Activated naive CD4-positive, alpha-beta T cell treated with anti-CD3 and anti-CD28 coated beads, Interleukin-2, amount 50 U/mL, for 24 hours (primary cell): ENCODE measurements around the gene ZNF664.

Experiments used
- H3K27ac Mint-ChIP-seq: one replicate; pipeline ENCODE4 v1.8.0; 2021; ENCODE audit warnings: mild to moderate bottlenecking, mixed read lengths
- H3K27me3 Mint-ChIP-seq: one replicate; pipeline ENCODE4 v1.8.0; 2021; ENCODE audit warnings: mixed read lengths
- H3K36me3 Mint-ChIP-seq: one replicate; pipeline ENCODE4 v1.8.0; 2021; ENCODE audit warnings: mixed read lengths
- H3K4me1 Mint-ChIP-seq: one replicate; pipeline ENCODE4 v1.8.0; 2021; ENCODE audit warnings: mixed read lengths
- H3K4me3 Mint-ChIP-seq: one replicate; pipeline ENCODE4 v1.8.0; 2021; ENCODE audit warnings: mild to moderate bottlenecking, mixed read lengths
- H3K9me3 Mint-ChIP-seq: one replicate; pipeline ENCODE4 v1.8.0; 2021; ENCODE audit warnings: mixed read lengths

ZNF664 gene

DNA sequence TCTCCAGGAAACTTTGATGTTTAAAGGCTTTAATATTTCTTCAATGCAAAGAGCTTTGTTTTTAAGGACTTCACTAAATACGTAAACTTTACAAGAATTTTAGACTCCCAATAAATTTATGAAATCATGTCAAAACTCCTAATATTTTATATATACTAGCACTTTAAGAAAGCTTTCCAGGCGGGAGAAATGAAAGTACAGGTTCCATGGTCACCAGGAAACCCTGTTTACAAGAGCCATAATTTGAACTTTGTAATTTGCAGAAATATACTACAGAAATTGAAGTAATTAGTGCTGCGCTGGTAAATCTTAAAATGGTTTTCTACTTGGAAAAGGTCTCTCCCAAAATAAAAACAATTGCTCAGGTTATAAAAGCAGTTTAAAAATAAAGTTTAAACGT lies 9.2 kb upstream of the ZNF664 start:
- Mint-ChIP-seq H3K27me3 (no peaks in the 10 kb centered on the region), H3K9me3 (no peaks in the 10 kb centered on the region), H3K4me1 (peaks cover 20% of the 10 kb centered on the region), H3K27ac (no peak overlapping the region), H3K36me3 (peaks cover 1% of the 10 kb centered on the region), H3K4me3 (no peak overlapping the region)

GRCh38 chr12:123965382-123965781 lies 7.6 kb upstream of the ZNF664 start:
- H3K4me1 Mint-ChIP-seq, result peaks cover 34% of the 10 kb centered on the region
- H3K9me3 Mint-ChIP-seq, result no peaks in the 10 kb centered on the region
- peaks cover 1% of the 10 kb centered on the region for H3K36me3 Mint-ChIP-seq
- no peak overlapping the region for H3K4me3 Mint-ChIP-seq
- H3K27me3 Mint-ChIP-seq, result no peaks in the 10 kb centered on the region
- H3K27ac Mint-ChIP-seq, result no peak overlapping the region

- Mint-ChIP-seq H3K27me3 (no peaks in the 10 kb centered on the region), H3K9me3 (no peaks in the 10 kb centered on the region), H3K27ac (no peak overlapping the region)
Observed at GRCh38 chr12:123966596-123966995, 6.4 kb upstream of the ZNF664 start.

DNA sequence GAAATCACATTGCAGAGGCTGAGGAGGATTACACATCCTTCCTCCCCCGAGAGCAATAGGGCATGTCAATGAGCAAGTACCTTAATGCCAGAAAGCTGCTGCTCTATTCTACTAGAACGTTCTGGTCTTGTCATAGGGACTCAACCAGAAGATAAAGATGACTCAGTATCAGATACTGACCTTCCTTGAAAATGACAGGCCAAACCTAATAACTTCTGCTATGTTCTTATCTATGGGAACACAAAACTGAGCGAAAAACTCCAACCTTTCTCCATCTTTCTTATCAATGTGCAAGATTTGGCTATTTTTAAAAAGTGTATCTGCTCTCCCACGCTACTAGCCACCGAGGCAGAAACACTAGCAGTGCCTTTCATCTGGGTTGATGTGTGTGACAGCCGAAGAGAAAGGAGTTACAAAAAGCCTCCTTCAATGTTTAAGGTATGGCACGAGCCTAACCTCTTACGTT lies 5.9 kb upstream of the ZNF664 start:
- Mint-ChIP-seq H3K27ac (no peak overlapping the region), H3K9me3 (no peaks in the 10 kb centered on the region), H3K27me3 (no peaks in the 10 kb centered on the region), H3K36me3 (peaks cover 1% of the 10 kb centered on the region), H3K4me1 (peaks cover 44% of the 10 kb centered on the region), H3K4me3 (no peak overlapping the region)

More at GRCh38 chr12:123966596-123966995, 6.4 kb upstream of the ZNF664 start:
- peaks cover 1% of the 10 kb centered on the region for H3K36me3 Mint-ChIP-seq
- H3K4me3 Mint-ChIP-seq, result no peak overlapping the region
- H3K4me1 Mint-ChIP-seq, result peaks cover 46% of the 10 kb centered on the region

- Mint-ChIP-seq H3K27me3 (no peaks in the 10 kb centered on the region), H3K4me3 (peak overlapping the region; percentile 93), H3K9me3 (no peaks in the 10 kb centered on the region), H3K36me3 (peaks cover 9% of the 10 kb centered on the region), H3K27ac (peak overlapping the region; percentile 84), H3K4me1 (peaks cover 60% of the 10 kb centered on the region)
Observed at GRCh38 chr12:123971449-123971769, 1.6 kb upstream of the ZNF664 start.

GRCh38 chr12:123971770-123972456 lies 1.1 kb upstream of the ZNF664 start:
- Mint-ChIP-seq H3K27ac (peak overlapping the region; percentile 84), H3K4me3 (peak overlapping the region; percentile 93), H3K4me1 (peaks cover 61% of the 10 kb centered on the region), H3K27me3 (no peaks in the 10 kb centered on the region), H3K36me3 (peaks cover 10% of the 10 kb centered on the region), H3K9me3 (no peaks in the 10 kb centered on the region)

DNA sequence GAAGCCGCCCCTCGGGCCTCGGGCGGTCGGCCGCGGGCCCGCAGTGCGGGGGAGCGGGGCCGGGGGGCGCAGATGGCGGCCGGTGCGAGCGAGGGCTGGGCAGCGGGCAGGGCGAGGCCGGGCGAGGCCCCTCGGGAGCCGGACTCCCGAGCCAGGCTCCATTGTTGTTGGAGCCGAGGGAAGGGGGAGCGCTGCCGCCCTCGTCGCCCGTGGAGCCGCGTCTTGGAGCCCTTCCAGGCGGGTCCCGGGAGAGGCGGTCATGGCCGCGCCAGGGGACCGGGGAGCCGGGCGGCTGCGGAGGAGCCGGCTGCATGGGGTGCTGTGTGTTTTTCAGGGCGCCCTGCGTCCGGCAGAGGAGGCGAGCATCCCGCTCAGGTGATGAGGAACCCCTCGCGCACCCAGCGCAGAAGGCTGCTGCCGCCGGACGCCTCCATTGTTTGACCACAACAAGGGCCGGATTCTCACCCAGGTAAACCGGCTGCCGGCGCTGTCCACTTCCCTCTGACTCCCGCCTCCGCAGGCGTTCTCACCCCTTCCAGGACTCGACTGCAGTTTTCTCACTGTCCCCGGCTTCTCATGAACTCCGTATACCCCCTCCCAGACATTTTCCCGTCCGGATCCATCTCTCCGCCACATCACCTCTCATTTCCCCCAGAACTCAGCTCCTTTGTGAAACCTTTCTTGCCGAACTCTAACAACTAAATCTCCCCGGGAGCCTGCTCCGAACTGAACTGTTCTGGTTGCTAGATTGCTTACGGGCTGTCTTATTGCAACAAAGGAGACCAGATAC lies 732 bp downstream of the ZNF664 start:
- Mint-ChIP-seq H3K27me3 (no peaks in the 10 kb centered on the region), H3K4me1 (peaks cover 57% of the 10 kb centered on the region), H3K36me3 (peaks cover 9% of the 10 kb centered on the region), H3K27ac (peak overlapping the region; percentile 85), H3K4me3 (peak overlapping the region; percentile 90), H3K9me3 (no peaks in the 10 kb centered on the region)

- H3K27ac Mint-ChIP-seq, result no peak overlapping the region
- H3K4me3 Mint-ChIP-seq, result no peak overlapping the region
- peaks cover 10% of the 10 kb centered on the region for H3K36me3 Mint-ChIP-seq
- H3K9me3 Mint-ChIP-seq, result no peaks in the 10 kb centered on the region
- H3K27me3 Mint-ChIP-seq, result no peaks in the 10 kb centered on the region
- peaks cover 43% of the 10 kb centered on the region for H3K4me1 Mint-ChIP-seq
Observed at GRCh38 chr12:123976227-123976826, 3.3 kb downstream of the ZNF664 start.

DNA sequence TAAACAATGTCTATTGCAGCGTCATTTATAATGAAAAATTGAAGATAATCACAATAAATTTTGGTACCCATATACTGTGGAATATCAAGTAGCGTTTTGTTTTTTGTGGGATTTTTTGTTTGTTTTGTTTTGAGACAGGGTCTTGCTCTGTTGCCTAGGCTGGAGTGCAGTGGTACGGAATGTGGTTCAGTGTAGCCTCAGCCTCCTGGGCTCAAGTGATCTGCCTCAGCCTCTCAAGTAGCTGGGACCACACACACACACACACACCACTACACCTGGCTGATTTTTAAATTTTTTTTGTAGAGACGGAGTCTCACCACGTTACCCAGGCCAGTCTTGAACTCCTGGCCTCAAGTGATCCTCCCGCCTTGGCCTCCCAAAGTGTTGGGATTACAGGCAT lies 6.6 kb downstream of the ZNF664 start:
- no peak overlapping the region for H3K27ac Mint-ChIP-seq
- no peaks in the 10 kb centered on the region for H3K27me3 Mint-ChIP-seq
- H3K9me3 Mint-ChIP-seq, result no peaks in the 10 kb centered on the region
- peaks cover 12% of the 10 kb centered on the region for H3K36me3 Mint-ChIP-seq
- H3K4me1 Mint-ChIP-seq, result peaks cover 38% of the 10 kb centered on the region
- H3K4me3 Mint-ChIP-seq, result no peak overlapping the region

GRCh38 chr12:123982269-123982668 lies 9.3 kb downstream of the ZNF664 start:
- no peaks in the 10 kb centered on the region for H3K27me3 Mint-ChIP-seq
- peaks cover 31% of the 10 kb centered on the region for H3K4me1 Mint-ChIP-seq
- H3K36me3 Mint-ChIP-seq, result peaks cover 3% of the 10 kb centered on the region
- H3K9me3 Mint-ChIP-seq, result no peaks in the 10 kb centered on the region
- H3K27ac Mint-ChIP-seq, result no peak overlapping the region
- no peak overlapping the region for H3K4me3 Mint-ChIP-seq

- H3K4me3 Mint-ChIP-seq, result no peak overlapping the region
- H3K4me1 Mint-ChIP-seq, result peaks cover 32% of the 10 kb centered on the region
- no peaks in the 10 kb centered on the region for H3K27me3 Mint-ChIP-seq
- peak overlapping the region; percentile 91 for H3K27ac Mint-ChIP-seq
- no peaks in the 10 kb centered on the region for H3K9me3 Mint-ChIP-seq
- peaks cover 11% of the 10 kb centered on the region for H3K36me3 Mint-ChIP-seq
Observed at GRCh38 chr12:123983822-123984485, 10.9 kb downstream of the ZNF664 start.

DNA sequence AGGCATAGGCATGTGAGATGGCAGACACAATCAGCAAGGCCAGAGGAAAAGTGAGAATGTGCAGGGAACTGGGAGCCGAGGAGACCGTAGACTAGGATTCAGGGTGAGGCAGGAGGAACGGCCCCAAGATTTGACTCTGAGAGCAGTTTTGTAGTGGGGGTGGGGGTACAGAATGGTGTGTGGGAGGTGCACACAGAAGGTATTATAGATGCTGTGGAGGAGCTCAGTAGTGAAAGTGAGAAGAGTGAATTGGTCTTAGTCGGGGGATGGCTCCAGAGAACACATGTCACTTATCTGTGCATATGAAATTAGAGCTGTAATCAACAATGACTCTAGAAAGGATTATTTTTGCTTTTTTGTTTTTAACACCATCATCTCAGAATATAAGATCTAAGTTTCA lies 11.9 kb downstream of the ZNF664 start:
- H3K36me3 Mint-ChIP-seq, result peaks cover 11% of the 10 kb centered on the region
- H3K4me1 Mint-ChIP-seq, result peaks cover 29% of the 10 kb centered on the region
- no peaks in the 10 kb centered on the region for H3K27me3 Mint-ChIP-seq
- H3K9me3 Mint-ChIP-seq, result no peaks in the 10 kb centered on the region
- H3K4me3 Mint-ChIP-seq, result no peak overlapping the region
- no peak overlapping the region for H3K27ac Mint-ChIP-seq

GRCh38 chr12:123986374-123986965 lies 13.5 kb downstream of the ZNF664 start:
- H3K9me3 Mint-ChIP-seq, result no peaks in the 10 kb centered on the region
- H3K36me3 Mint-ChIP-seq, result peaks cover 14% of the 10 kb centered on the region
- H3K27me3 Mint-ChIP-seq, result no peaks in the 10 kb centered on the region
- peaks cover 34% of the 10 kb centered on the region for H3K4me1 Mint-ChIP-seq
- no peak overlapping the region for H3K4me3 Mint-ChIP-seq
- no peak overlapping the region for H3K27ac Mint-ChIP-seq

- Mint-ChIP-seq H3K4me1 (peaks cover 38% of the 10 kb centered on the region), H3K27me3 (no peaks in the 10 kb centered on the region), H3K4me3 (no peak overlapping the region), H3K27ac (no peak overlapping the region), H3K36me3 (peaks cover 17% of the 10 kb centered on the region), H3K9me3 (no peaks in the 10 kb centered on the region)
Observed at GRCh38 chr12:123987022-123987421, 14.0 kb downstream of the ZNF664 start.

DNA sequence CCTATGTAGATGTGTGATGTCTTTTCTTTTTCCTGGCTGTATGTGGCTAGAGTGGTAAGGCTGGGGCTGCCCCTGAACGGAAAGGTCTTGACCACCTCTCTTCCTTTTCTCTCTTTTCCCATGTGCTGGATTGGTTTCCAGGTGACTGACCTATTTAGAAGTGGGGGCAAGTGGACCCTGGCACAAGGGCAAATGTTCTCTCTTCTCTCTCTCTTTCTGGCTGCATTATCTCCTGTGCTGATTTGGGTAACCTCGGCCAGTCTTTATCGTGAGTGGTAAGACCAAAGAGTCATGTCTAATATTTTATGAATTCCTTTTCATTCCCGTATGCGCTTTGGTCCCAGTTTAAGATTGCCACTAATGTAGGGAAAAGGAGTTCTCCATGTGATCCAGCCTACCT lies 16.2 kb downstream of the ZNF664 start:
- Mint-ChIP-seq H3K36me3 (peaks cover 19% of the 10 kb centered on the region), H3K27ac (no peak overlapping the region), H3K4me3 (no peak overlapping the region), H3K4me1 (peaks cover 38% of the 10 kb centered on the region), H3K27me3 (no peaks in the 10 kb centered on the region), H3K9me3 (no peaks in the 10 kb centered on the region)
